H1 (cell line): Measurements from ENCODE around the gene NOS1AP. TPM values are rescaled to one million over a fixed set of nuclear protein-coding genes. Genes with fewer than 3 reads are reported as not detected.
A peak's percentile ranks its signal among the peaks of the same experiment; 100 is the strongest.

ENCODE experiments used
- CTCF ChIA-PET: fragments of 300-600 bp; sonication (Branson Sonifier 250); formaldehyde crosslinking; loops from one replicate; lab custom pipeline; 2021; ENCODE audit not compliant: partially characterized antibody; lab: Charles Lee
- POLR2A ChIA-PET: fragments of 300-600 bp; sonication (Branson Sonifier 250); formaldehyde crosslinking; loops from one replicate; lab custom pipeline; 2021; ENCODE audit warnings: inconsistent platforms; ENCODE audit not compliant: partially characterized antibody; lab: Charles Lee
- DNase-seq, 2 experiments: peaks; one replicate each; pipeline versions ENCODE4 v3.0.0 to v3.0.0-alpha.2; 2010 to 2022; ENCODE audit warnings: low spot score in 2 of 2, low read depth in 1 of 2, mixed read lengths in 1 of 2
- FAIRE-seq: peaks from 2 replicates; lab custom pipeline; 2011; peaks lifted over from hg19 to GRCh38; lab: Jason Lieb, UNC
- H2AFZ ChIP-seq: 2 replicates; pipeline ENCODE4 v1.8.1; 2012; ENCODE audit warnings: low read length, inconsistent platforms
- H2AK5ac ChIP-seq: 2 replicates; pipeline ENCODE4 v1.6.1; 2013; ENCODE audit warnings: low read depth, low read length
- H2BK120ac ChIP-seq: replicated peaks from 2 replicates; pipeline ENCODE3; 2013; ENCODE audit warnings: low read depth, low read length, inconsistent platforms
- H2BK12ac ChIP-seq: 2 replicates; pipeline ENCODE4 v1.6.1; 2013; ENCODE audit warnings: low read depth, low read length
- H2BK15ac ChIP-seq: 2 replicates; pipeline ENCODE4 v1.6.1; 2013; ENCODE audit warnings: low read length
- H2BK20ac ChIP-seq: 2 replicates; pipeline ENCODE4 v1.6.1; 2013; ENCODE audit warnings: low read length
- H2BK5ac ChIP-seq: 2 replicates; pipeline ENCODE4 v1.6.1; 2013; ENCODE audit warnings: low read depth, low read length
- H3K14ac ChIP-seq: 2 replicates; pipeline ENCODE4 v1.6.1; 2013; ENCODE audit warnings: inconsistent platforms; ENCODE audit not compliant: insufficient read length
- H3K18ac ChIP-seq: 2 replicates; pipeline ENCODE4 v1.6.1; 2013; ENCODE audit warnings: low read length; ENCODE audit errors: extremely low read depth
- H3K23ac ChIP-seq: 2 replicates; pipeline ENCODE4 v1.6.1; 2013; ENCODE audit warnings: inconsistent platforms; ENCODE audit not compliant: insufficient read length
- H3K23me2 ChIP-seq: 2 replicates; pipeline ENCODE4 v1.6.1; 2013; ENCODE audit warnings: low read depth, low read length
- H3K27ac ChIP-seq: 2 replicates; pipeline ENCODE4 v1.6.1; 2011; ENCODE audit warnings: low read depth, low read length, inconsistent platforms
- H3K27me3 ChIP-seq, 4 experiments: replicated peaks in 1 of 4; 1 replicate in 1 of 4; 2 replicates in 3 of 4; pipeline versions ENCODE4 v1.6.1 to v1.8.1; 2011 to 2013; ENCODE audit warnings: low read length in 3 of 4, mild to moderate bottlenecking in 3 of 4, inconsistent platforms in 2 of 4, mixed read lengths in 2 of 4, moderate library complexity in 1 of 4; ENCODE audit not compliant: control insufficient read depth in 3 of 4, insufficient read depth in 3 of 4; ENCODE audit errors: extremely low read depth in 1 of 4
- H3K36me3 ChIP-seq, 4 experiments: 2 replicates each; pipeline versions ENCODE4 v1.6.1 to v1.8.1; 2011 to 2013; ENCODE audit warnings: mild to moderate bottlenecking in 4 of 4, low read length in 3 of 4, moderate library complexity in 2 of 4, control low read depth in 1 of 4, inconsistent platforms in 1 of 4; ENCODE audit not compliant: insufficient read depth in 4 of 4, control insufficient read depth in 2 of 4
- H3K4ac ChIP-seq: replicated peaks from 2 replicates; pipeline ENCODE3; 2013; ENCODE audit warnings: low read length, low read depth, mixed read lengths, inconsistent platforms; ENCODE audit not compliant: insufficient read length
- H3K4me1 ChIP-seq, 4 experiments: replicated peaks in 1 of 4; 1 replicate in 1 of 4; 2 replicates in 3 of 4; pipeline versions ENCODE4 v1.6.1 to v1.8.1; 2011 to 2013; ENCODE audit warnings: low read length in 3 of 4, inconsistent platforms in 2 of 4, mixed read lengths in 1 of 4; ENCODE audit not compliant: insufficient read depth in 4 of 4, control insufficient read depth in 3 of 4
- H3K4me2 ChIP-seq, 2 experiments: 2 replicates each; pipeline versions ENCODE4 v1.6.1 to v1.8.1; 2011 to 2013; ENCODE audit warnings: low read depth in 2 of 2, low read length in 2 of 2, control low read depth in 1 of 2, inconsistent platforms in 1 of 2, mild to moderate bottlenecking in 1 of 2; ENCODE audit not compliant: insufficient read depth in 1 of 2
- H3K4me3 ChIP-seq, 4 experiments: fragments of 200-600, 300-600 bp in 1 of 4; sonication (generic), shearing (Covaris generic), sonication (Bioruptor Twin) in 1 of 4; 2 replicates each; pipeline versions ENCODE4 v1.5.1 to v1.8.1; 2011 to 2016; ENCODE audit warnings: low read length in 4 of 4, low read depth in 3 of 4, control low read depth in 2 of 4, inconsistent platforms in 2 of 4, mild to moderate bottlenecking in 2 of 4, mixed read lengths in 1 of 4, moderate library complexity in 1 of 4; ENCODE audit not compliant: insufficient read depth in 2 of 4; ENCODE audit errors: extremely low read depth in 1 of 4
- H3K56ac ChIP-seq: replicated peaks from 2 replicates; pipeline ENCODE3; 2013; ENCODE audit warnings: low read depth, mild to moderate bottlenecking, mixed read lengths, low read length, inconsistent platforms; ENCODE audit not compliant: insufficient read length
- H3K79me1 ChIP-seq: 2 replicates; pipeline ENCODE4 v1.6.1; 2013; ENCODE audit warnings: low read depth, low read length, control low read depth
- H3K79me2 ChIP-seq, 2 experiments: 2 replicates each; pipeline versions ENCODE4 v1.6.1 to v1.8.1; 2012 to 2013; ENCODE audit warnings: low read length in 2 of 2, mild to moderate bottlenecking in 2 of 2, inconsistent platforms in 1 of 2; ENCODE audit not compliant: insufficient read depth in 2 of 2, control insufficient read depth in 1 of 2
- H3K9ac ChIP-seq, 4 experiments: replicated peaks in 1 of 4; 1 replicate in 1 of 4; 2 replicates in 3 of 4; pipeline versions ENCODE4 v1.6.1 to v1.8.1; 2011 to 2013; ENCODE audit warnings: low read depth in 3 of 4, low read length in 3 of 4, control low read depth in 2 of 4, mild to moderate bottlenecking in 2 of 4, moderate library complexity in 2 of 4, inconsistent platforms in 1 of 4; ENCODE audit errors: extremely low read depth in 1 of 4
- H3K9me3 ChIP-seq, 2 experiments: 2 replicates each; pipeline versions ENCODE4 v1.6.1 to v1.8.1; 2012 to 2013; ENCODE audit warnings: mild to moderate bottlenecking in 2 of 2, moderate library complexity in 2 of 2, control low read depth in 1 of 2, inconsistent platforms in 1 of 2, low read depth in 1 of 2, low read length in 1 of 2, mixed read lengths in 1 of 2; ENCODE audit not compliant: insufficient read depth in 2 of 2
- H4K20me1 ChIP-seq, 2 experiments: replicated peaks in 1 of 2; 2 replicates each; pipeline versions ENCODE3 to v1.8.1; 2011 to 2013; ENCODE audit warnings: inconsistent platforms in 2 of 2, low read length in 2 of 2, mild to moderate bottlenecking in 1 of 2; ENCODE audit not compliant: insufficient read depth in 2 of 2, control insufficient read depth in 1 of 2
- H4K5ac ChIP-seq: 2 replicates; pipeline ENCODE4 v1.6.1; 2013; ENCODE audit warnings: low read length, low read depth, mixed read lengths, inconsistent platforms; ENCODE audit not compliant: insufficient read length
- H4K8ac ChIP-seq: 2 replicates; pipeline ENCODE4 v1.8.0; 2013; ENCODE audit warnings: mild to moderate bottlenecking, moderate library complexity, low read length, inconsistent platforms; ENCODE audit not compliant: insufficient read depth; ENCODE audit errors: extremely low read depth
- H4K91ac ChIP-seq: replicated peaks from 2 replicates; pipeline ENCODE3; 2013; ENCODE audit warnings: low read length, mixed read lengths, inconsistent platforms; ENCODE audit not compliant: insufficient read length
- BCL11A ChIP-seq, 2 experiments: IDR thresholded peaks; one replicate each; pipeline ENCODE4 v1.6.1; 2011; ENCODE audit warnings: low read depth in 2 of 2, low read length in 2 of 2, mild to moderate bottlenecking in 2 of 2
- EZH2 ChIP-seq: fragments of 200-600 bp; sonication (generic); IDR thresholded peaks from 2 replicates; pipeline ENCODE4 v1.7.1; 2012; ENCODE audit warnings: low read depth, mild to moderate bottlenecking, moderate library complexity, low read length, inconsistent platforms; ENCODE audit not compliant: severe bottlenecking
- KDM1A ChIP-seq: fragments of 200-600, 300-600 bp; sonication (generic); IDR thresholded peaks from 2 replicates; pipeline ENCODE4 v1.7.1; 2016; ENCODE audit warnings: mild to moderate bottlenecking, low read length, borderline replicate concordance
- NANOG ChIP-seq: IDR thresholded peaks from 2 replicates; pipeline ENCODE4 v1.6.1; 2011; ENCODE audit warnings: low read length, low read depth, mild to moderate bottlenecking, inconsistent platforms; ENCODE audit not compliant: insufficient read depth, poor library complexity, severe bottlenecking
- POLR2A ChIP-seq, 2 experiments: IDR thresholded peaks; 1 replicate in 1 of 2; 2 replicates in 1 of 2; pipeline ENCODE4 v1.6.1; 2011; ENCODE audit warnings: low read depth in 2 of 2, low read length in 2 of 2, mild to moderate bottlenecking in 2 of 2; ENCODE audit errors: control extremely low read depth in 1 of 2
- RAD21 ChIP-seq, 2 experiments: IDR thresholded peaks in 1 of 2; conservative IDR thresholded peaks in 1 of 2; 2 replicates each; pipeline ENCODE4 v1.6.1; 2011; ENCODE audit warnings: low read depth in 2 of 2, low read length in 2 of 2, improper control_type of control experiment in 1 of 2, inconsistent platforms in 1 of 2, mild to moderate bottlenecking in 1 of 2, moderate library complexity in 1 of 2
- SP1 ChIP-seq: IDR thresholded peaks from 2 replicates; pipeline ENCODE4 v1.6.1; 2011; ENCODE audit warnings: low read depth, low read length
- TCF12 ChIP-seq: IDR thresholded peaks from 2 replicates; pipeline ENCODE4 v1.6.1; 2011; ENCODE audit warnings: low read depth, mild to moderate bottlenecking, low read length
- WGBS, 2 experiments: shearing (Covaris generic) in 1 of 2; methylation state at CpG; one replicate each; pipeline versions ENCODE4 v1.1.6 to v1.1.7; 2013 to 2015; ENCODE audit warnings: low lambda C conversion rate in 2 of 2, mixed read lengths in 2 of 2, inconsistent platforms in 1 of 2, low coverage in 1 of 2, missing lambda C conversion rate in 1 of 2; ENCODE audit not compliant: insufficient replicate concordance in 2 of 2, insufficient coverage in 1 of 2, insufficient read length in 1 of 2; ENCODE audit errors: extremely low coverage in 1 of 2, missing lambda C conversion rate in 1 of 2; 5-methylcytosine and 5-hydroxymethylcytosine counted together
- polyA plus RNA-seq, 7 experiments: library from polyadenylated mRNA; depleted of rRNA in 3 of 7; stranded (reverse) in 5 of 7; unstranded in 2 of 7; fragments of >200 nt in 5 of 7; fragments of 200-250 nt in 2 of 7; gene quantifications; 1 replicate in 5 of 7; 2 replicates in 1 of 7; 4 replicates in 1 of 7; pipeline versions ENCODE4 v1.2.1 to v1.2.3, GENCODE V29; 2011 to 2013; ENCODE audit warnings: missing spikeins in 2 of 7, mixed read lengths in 2 of 7
- total RNA-seq: library from RNA; stranded (reverse); fragmentation: NEBNext Ultra II Directional; extraction: Animal tissue kit (Norgen Biotek cat#: 25700); gene quantifications from 2 replicates; pipeline ENCODE4 v1.2.1, GENCODE V29; 2021
- TF ChIP-seq, protein P1 (sequence below), 3 experiments: IDR thresholded peaks; 1 replicate in 2 of 3; 2 replicates in 1 of 3; pipeline versions ENCODE4 v1.5.1 to v1.6.1; 2011; ENCODE audit warnings: low read length in 3 of 3, mild to moderate bottlenecking in 3 of 3, inconsistent platforms in 2 of 3, low read depth in 1 of 3, moderate library complexity in 1 of 3; ENCODE audit not compliant: insufficient read depth in 1 of 3; ENCODE audit errors: control extremely low read depth in 1 of 3

Gene NOS1AP
- total and polyA plus RNA-seq, 2 of the 8 experiments (the other 6 are each of a cell fraction or from before 2014, with no cell fraction given), result 2.4 to 12.1 TPM

DNA sequence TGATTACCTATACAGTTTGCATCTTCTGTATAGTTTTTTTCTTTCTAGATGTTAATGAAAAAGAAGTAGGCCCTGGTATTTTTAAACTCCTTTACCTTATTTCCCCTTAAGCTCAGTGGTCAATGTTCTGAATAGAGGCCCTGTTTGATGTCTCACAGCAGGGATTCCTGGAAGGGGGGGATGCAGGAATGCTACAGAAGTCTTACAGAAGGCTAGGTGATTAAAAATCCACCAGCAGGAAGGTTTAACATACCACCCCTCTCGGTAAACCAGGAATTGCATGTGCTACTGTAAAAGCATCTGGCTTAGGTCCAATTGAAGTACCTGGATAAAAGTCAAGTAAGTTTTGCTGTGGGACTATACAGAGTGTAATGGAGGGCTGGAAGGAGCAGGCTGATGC is 78.3 kb downstream of the NOS1AP start:
- POLR2A ChIA-PET, result interaction anchor here (1.0 to 4.1 kb wide), 7 partner anchors 9 to 107 kb away, joined by 3 to 11 read pairs (median 6); no protein-coding TSS in a partner anchor
- Histone ChIP-seq H3K4me1 (peaks cover 14 to 37% (median 32%) of the 10 kb centered on the region in 4 experiments), H2BK120ac (peak overlapping the region; percentile 5)
- no peak for TF ChIP-seq POLR2A (IDR thresholded peaks at IDR 0.05; ENCODE audit: control extremely low read depth in 1 of 2, low read depth in 2 of 2, low read length in 2 of 2)
- peak; percentile 73 for TF ChIP-seq NANOG
- TF ChIP-seq EZH2, result no peak
- peak in 1 of 2 experiments; percentile 31; a peak in 1 of 4 replicates for TF ChIP-seq RAD21 (IDR thresholded peaks at IDR 0.05 in 1 of 2, conservative IDR thresholded peaks at IDR 0.05 in 1 of 2; ENCODE audit: low read depth in 2 of 2, low read length in 2 of 2)
- TF ChIP-seq TCF12, result 0 out of 2 replicates have a peak, but pooled peaks have one; percentile 21
- TF ChIP-seq BCL11A (IDR thresholded peaks at IDR 0.05; ENCODE audit: low read depth in 2 of 2, low read length in 2 of 2), result peak in 1 of 2 experiments; percentile 69
- TF ChIP-seq, protein P1, sequence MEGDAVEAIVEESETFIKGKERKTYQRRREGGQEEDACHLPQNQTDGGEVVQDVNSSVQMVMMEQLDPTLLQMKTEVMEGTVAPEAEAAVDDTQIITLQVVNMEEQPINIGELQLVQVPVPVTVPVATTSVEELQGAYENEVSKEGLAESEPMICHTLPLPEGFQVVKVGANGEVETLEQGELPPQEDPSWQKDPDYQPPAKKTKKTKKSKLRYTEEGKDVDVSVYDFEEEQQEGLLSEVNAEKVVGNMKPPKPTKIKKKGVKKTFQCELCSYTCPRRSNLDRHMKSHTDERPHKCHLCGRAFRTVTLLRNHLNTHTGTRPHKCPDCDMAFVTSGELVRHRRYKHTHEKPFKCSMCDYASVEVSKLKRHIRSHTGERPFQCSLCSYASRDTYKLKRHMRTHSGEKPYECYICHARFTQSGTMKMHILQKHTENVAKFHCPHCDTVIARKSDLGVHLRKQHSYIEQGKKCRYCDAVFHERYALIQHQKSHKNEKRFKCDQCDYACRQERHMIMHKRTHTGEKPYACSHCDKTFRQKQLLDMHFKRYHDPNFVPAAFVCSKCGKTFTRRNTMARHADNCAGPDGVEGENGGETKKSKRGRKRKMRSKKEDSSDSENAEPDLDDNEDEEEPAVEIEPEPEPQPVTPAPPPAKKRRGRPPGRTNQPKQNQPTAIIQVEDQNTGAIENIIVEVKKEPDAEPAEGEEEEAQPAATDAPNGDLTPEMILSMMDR (IDR thresholded peaks at IDR 0.05; ENCODE audit: control extremely low read depth in 1 of 3, insufficient read depth in 1 of 3, low read depth in 1 of 3, low read length in 3 of 3), result peak in 1 of 3 experiments; percentile 26; a peak in 1 of 4 replicates
- TF ChIP-seq SP1, result peak; percentile 71; the same call in 1 of the 2 replicates
- TF ChIP-seq KDM1A, result no peak; the same call in 1 of the 2 replicates

More for the DNA sequence above, 78.3 kb downstream of the NOS1AP start:
- H4K91ac ChIP-seq, result peak overlapping the region; percentile 29
- no peak overlapping the region for H3K56ac ChIP-seq
- WGBS, 2 experiments, result 12% methylated on average over 1 of the region's 1 CpG; no CpG with 5 or more reads in 1 of the 2 experiments
- H3K9me3 ChIP-seq, result no peaks in the 10 kb centered on the region
- CTCF ChIA-PET, result interaction anchor here (0.6 to 5.6 kb wide), 7 partner anchors 10 to 363 kb away, joined by 3 to 36 read pairs (median 3); no protein-coding TSS in a partner anchor
- H3K79me2 ChIP-seq, result peaks cover 0 to 53% of the 10 kb centered on the region in 2 experiments; a peak in 2 of 4 replicates
- FAIRE-seq, result peak; percentile 85
- H2BK12ac ChIP-seq, result 0 out of 2 replicates have a peak overlapping the region, but pooled peaks have one; percentile 18
- H3K27ac ChIP-seq, result no peak overlapping the region
- no peak overlapping the region for H3K23ac ChIP-seq
- no peaks in the 10 kb centered on the region for H3K36me3 ChIP-seq
- no peaks in the 10 kb centered on the region; a peak in 1 of 7 replicates for H3K27me3 ChIP-seq
- H3K4me3 ChIP-seq, result no peak overlapping the region; a peak in 1 of 8 replicates
- H3K79me1 ChIP-seq, result peaks cover 2% of the 10 kb centered on the region; the same call in 1 of the 2 replicates
- no peaks in the 10 kb centered on the region for H3K23me2 ChIP-seq
- DNase-seq, result peak in 1 of 2 experiments; percentile 77
- no peak overlapping the region for H3K9ac ChIP-seq
- no peak overlapping the region; the same call in 1 of the 2 replicates for H2BK5ac ChIP-seq
- no peak overlapping the region for H3K4ac ChIP-seq
- no peaks in the 10 kb centered on the region for H4K20me1 ChIP-seq
- H3K18ac ChIP-seq, result peak overlapping the region; percentile 9; the same call in 1 of the 2 replicates
- no peak overlapping the region; a peak in 1 of 4 replicates for H3K4me2 ChIP-seq
- H2AFZ ChIP-seq, result no peak overlapping the region
- H4K8ac ChIP-seq, result no peak overlapping the region
- no peak overlapping the region for H2AK5ac ChIP-seq
- no peak overlapping the region for H4K5ac ChIP-seq
- no peak overlapping the region for H2BK15ac ChIP-seq
- no peak overlapping the region for H3K14ac ChIP-seq
- no peak overlapping the region for H2BK20ac ChIP-seq
